HUDEP-2 (cell line): ENCODE measurements around the gene FAM53A.
"Not testable (repeated sequence)": the region's sequence is repeated elsewhere in the genome, so short reads cannot be mapped to it uniquely, and the experiment has no call there.

ENCODE experiments used
- DNase-seq, 76 experiments: peaks; one replicate each; lab custom pipeline; 2025; ENCODE audit not compliant: unreplicated experiment in 76 of 76; lab: John Stamatoyannopoulos, UW

Gene FAM53A

DNA sequence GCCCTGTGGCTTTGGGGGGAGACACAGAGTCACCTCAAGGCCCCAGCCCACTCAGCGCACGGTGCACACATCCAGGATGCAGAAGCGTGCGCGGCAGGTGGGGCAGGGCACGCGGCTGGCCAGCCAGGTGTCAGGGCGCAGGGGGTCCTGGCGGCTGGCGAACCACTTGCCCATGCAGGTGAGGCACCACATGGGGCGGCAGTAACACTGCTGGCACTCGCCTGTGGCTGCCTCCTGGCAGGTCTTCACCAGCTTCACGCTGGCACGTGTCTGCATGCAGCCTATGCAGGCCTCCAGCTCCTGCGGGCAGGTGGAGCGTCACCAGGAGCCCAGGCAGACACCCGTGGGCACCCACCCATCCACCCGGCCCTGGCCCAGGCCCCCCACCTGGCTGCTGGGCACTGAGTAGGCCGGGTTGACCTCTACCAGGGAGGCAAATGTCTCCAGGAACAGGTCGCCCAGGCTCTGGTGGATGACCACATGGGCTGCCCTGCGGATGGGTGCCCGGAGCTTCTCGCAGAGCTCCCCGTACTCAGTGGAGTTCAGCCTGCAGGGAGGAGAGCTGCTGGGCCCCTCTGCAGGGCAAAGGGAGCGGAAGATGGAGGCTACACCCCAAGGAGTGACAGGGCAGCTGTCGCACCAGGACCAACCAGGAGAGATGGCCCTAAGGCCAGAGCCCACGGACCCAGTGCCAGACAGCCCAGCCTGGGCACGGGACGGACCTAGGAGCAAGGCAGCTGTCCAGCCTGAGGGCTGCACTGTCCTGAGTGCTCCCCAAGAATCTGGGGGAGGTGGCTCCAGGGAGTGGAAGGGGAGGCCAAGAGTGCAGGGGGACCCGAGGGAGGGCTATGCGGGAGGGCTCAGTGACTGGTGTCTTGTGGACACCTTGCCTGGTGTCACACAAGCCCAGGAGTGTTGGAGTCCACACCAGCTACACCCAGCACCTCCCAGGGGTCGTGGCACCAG, 33.3 kb upstream of the FAM53A start:
- DNase-seq: no peak

DNA sequence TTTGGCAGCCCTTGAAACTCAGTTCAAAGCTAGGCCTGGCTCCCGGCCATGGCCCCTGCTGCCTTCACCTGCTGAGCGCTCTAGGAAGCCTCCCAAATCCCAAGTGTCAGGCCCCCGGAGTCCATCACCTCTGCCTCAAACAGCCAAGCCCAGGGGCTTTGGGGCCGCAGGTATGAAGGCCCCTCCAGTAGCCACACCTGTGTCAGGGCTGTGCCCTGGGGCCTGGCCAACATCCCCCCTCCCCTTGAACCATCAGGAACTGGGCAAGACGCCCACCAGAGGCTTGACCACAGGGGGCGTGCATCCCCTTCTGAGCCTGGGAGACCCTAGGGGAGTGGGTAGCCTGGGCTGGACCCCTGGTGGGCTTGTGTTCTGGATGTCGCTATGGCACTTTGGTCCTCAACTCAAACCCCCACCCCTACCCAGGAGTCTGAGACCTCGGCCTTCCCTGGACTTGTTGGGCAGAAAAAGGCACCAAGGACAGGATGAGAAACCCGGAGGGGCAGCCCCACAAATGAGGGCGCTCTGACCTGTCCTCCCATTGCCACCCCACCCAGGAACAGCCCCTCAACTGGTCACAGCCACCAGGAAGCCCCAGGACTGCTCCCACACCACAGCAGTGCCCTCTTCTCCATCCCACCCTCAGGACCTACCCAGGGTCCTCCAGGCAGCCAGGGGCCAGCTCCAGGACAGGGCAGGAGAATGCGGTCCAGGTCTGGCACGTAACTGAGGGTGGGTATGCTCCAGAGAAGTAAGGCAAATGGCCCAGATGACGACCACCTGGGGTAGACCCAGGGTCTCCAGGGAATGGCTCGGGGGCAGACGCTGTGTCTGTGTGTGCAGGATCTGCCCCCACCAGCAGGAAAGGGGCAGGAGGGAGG, 32.2 kb upstream of the FAM53A start:
- DNase-seq: no peak

- peak in 1 of 76 experiments; percentile 4 for DNase-seq
Measured at GRCh38 chr4:1715002-1715758, 31.1 kb upstream of the FAM53A start.

DNA sequence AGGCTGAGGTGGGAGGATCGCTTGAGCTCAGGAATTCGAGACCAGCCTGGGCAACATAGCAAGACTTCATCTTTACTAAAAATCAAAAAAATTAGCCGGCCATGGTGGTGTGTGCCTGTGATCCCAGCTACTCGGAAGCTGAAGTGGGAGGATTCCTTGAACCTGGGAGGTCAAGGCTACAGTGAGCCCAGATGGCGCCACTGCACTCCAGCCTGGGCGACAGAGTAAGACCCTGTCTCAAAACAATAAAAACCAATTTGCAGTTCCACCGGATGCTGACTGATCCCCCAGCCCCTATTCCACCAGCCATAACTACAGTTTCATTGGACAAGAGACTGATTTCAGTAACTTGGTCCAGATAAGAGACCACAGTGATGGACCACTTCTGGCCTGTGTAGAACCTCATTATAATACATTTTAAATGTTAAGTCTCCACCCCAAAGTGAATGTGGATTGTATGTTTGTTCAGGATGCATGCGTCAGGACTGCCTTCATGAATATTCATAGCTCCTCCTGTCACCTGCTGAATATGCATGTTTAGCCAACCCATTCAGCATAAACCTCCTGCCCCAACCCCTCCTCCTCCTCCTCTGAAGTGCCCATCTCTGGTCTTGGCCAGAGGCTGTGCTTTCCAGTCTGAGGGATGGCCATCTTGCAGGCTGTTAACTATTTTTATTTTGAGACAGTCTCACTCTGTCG, 30.3 kb upstream of the FAM53A start:
- no peak for DNase-seq

DNA sequence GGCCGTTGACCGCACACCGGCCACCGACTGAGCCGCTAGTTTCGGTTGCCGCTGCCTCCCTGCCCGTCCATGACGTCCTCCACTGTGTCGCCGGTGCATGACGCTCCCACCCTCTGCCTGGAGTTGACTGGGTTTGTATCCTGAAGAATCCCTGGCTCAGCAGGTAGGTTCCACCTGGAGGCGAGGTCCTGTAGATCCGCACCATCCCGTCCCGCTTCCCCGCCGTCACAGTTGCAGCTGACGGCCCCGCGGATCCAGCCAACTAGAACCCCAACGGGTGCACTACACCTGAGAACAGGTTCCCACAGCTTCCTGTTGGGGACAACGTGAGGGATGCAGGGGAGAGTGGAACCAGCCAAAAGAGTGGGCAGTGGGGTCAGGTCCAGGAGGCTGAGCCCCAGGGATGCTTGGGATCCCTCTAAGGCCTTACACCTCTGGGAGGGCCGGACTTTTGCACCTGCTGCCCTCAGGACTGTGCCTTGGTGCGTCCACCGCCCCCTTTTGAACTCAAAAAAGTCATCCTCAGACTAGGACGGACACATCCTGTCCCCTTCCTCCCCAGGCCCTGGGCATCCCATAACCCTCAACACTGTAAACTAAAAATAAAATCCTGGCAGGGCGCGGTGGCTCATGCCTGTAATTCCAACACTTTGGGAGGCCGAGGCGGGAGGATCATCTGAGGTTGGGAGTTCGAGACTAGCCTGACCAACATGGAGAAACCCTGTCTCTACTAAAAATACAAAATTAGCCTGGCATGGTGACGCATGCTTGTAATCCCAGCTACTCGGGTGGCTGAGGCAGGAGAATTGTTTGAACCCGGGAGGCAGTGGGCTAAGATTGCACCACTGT, 29.1 kb upstream of the FAM53A start:
- DNase-seq: peak in 5 of 76 experiments; percentile 46 to 59 (median 52)

- DNase-seq: peak in 75 of 76 experiments; percentile 45 to 99 (median 97)
Measured at GRCh38 chr4:1712216-1713002, 28.3 kb upstream of the FAM53A start, which contains the start of gene SLBP. SLBP (minus strand) TSS chr4:1712319; CDS start chr4:1712188, 131 bp downstream.

DNA sequence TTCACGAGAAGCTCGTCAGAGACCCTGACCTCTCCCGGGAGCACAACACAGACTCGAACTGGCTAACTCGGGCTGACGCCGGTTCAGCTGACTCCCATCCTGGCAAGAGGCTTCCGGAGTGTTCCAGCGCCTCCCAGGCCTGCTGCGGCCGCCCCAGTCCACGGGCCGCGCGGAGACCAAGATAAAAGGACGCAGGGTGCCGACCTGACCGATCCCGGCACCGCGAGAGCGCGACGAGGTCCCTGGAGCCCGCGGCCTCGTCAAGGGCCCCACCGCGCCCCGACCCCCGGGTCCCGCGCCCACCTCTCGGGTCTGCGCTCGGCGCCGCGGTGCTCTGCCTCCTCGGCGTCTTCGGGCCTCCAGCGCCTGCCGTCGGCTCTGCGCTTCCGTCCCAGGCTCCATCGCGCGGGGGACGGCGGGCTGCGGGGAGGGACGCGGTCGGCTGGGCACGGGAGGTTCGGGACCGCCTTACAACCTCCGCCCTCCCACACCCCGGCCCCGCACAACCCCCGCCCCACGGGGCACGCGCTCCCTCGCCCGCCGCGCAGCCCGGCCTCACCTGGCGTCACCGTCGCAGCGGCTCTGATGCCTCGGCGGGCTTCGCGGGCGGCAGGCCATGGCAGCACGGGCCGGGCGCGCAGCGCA, 27.6 kb upstream of the FAM53A start:
- DNase-seq: peak in 22 of 76 experiments; percentile 19 to 71 (median 56)

- no peak for DNase-seq
Measured at GRCh38 chr4:1711055-1711570, 27.0 kb upstream of the FAM53A start.

- DNase-seq: no peak
Measured at GRCh38 chr4:1708581-1708980, 24.5 kb upstream of the FAM53A start.

DNA sequence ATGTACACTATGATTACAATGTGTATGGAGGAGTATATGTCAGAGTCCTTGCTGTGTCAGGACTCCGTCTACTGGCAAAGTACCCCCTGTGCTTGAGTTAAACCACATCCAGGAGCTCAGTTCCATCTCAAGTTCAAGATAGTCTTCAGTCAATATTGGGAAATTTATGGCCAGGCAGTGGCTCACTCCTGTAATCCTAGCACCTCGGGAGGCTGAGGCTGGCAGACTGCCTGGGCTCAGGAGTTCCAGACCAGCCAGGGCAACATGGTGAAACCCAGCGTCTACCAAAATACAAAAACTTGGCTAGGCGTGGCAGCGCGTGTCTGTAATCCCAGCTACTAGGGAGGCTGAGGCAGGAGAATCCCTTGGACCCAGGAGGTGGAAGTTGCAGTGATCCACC, 22.2 kb upstream of the FAM53A start:
- no peak for DNase-seq

DNA sequence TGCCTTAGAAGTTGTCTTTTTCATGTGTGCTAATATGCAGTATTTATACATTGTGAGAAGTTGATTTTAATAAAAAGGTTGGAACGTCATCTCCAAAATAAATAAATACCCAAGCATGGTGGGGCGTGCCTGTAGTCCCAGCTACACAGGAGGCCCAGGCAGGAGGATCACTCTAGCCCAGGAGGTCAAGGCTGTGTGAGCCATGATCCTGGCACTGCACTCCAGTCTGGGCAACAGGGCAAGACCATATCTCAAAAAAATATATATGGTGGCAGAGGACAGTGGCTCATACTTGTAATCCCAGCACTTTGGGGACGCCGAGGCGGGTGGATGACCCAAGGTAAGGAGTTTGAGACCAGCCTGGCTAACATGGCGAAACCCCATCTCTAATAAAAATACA, 21.6 kb upstream of the FAM53A start:
- no peak for DNase-seq

GRCh38 chr4:1703867-1704266, 19.8 kb upstream of the FAM53A start:
- DNase-seq: no peak

DNA sequence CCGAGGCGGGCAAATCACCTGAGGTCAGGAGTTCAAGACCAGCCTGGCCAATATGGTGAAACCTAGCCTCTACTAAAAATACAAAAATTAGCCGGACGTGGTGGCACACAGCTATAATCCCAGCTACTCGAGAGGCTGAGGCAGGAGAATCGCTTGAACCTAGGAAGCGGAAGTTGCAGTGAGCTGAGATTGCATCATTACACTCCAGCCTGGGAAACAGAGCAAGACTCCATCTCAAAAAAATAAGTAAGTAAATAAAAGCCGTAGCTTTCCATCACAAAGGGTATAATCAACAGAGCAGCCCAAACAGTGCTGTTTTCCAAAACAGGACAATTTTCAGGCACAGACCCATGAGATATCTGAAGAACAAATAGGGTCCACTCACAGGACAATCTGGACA, 17.6 kb upstream of the FAM53A start:
- not testable (repeated sequence) for DNase-seq

DNA sequence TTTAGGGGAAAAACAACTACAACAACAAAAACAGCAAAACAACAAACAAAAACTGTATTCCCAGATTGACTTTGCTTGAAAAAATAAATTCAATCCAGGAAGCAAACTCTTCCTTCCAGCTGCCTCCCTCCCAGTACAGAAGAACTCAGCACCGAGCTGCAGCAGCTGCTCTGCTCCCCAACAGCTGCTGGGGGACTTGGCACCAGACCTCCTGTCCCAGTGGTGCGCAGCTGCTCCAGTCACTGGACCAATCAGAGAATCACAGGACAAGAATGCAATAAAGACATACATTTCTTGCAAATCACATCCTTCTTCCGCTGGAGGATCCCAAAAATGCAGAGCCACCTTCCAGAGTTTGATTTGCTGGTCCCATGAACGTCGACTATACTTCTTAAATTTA, 11.8 kb upstream of the FAM53A start:
- DNase-seq: no peak

DNA sequence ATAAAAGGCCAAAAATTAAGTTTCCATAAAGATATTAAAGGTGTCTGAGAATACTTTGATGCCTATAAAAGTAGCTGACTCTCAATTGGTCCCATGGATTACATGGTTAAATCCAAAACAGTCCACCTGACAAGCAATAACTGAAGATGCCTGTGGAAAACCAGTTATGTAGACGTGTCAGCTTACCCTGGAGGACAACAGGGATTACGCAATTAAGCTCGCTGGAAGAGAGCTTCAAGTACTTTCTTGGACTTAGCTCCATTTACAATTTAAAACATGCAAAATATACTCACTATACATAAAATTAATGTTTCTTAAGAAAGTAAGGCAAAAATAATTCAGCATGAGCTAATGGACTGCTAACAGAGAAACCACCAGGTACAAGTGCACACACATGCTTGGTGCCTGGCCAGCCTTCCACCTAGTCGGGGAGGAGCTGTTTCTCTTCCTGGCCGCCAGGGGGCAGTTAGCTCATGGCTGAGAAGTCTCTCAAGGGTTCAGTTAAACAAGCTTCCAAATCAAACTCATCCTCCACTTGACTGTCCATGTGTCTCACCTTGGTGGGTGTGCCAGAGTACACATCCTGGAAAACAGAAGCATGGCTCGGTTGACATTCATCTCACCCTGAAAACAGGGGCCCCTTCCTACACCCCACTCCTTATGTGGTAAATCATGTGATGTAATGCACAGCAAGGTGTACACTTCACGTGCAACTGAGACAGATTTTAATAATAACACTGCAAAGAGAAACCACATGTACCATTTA, 9.2 kb upstream of the FAM53A start:
- peak in 69 of 76 experiments; percentile 6 to 82 (median 50) for DNase-seq

DNA sequence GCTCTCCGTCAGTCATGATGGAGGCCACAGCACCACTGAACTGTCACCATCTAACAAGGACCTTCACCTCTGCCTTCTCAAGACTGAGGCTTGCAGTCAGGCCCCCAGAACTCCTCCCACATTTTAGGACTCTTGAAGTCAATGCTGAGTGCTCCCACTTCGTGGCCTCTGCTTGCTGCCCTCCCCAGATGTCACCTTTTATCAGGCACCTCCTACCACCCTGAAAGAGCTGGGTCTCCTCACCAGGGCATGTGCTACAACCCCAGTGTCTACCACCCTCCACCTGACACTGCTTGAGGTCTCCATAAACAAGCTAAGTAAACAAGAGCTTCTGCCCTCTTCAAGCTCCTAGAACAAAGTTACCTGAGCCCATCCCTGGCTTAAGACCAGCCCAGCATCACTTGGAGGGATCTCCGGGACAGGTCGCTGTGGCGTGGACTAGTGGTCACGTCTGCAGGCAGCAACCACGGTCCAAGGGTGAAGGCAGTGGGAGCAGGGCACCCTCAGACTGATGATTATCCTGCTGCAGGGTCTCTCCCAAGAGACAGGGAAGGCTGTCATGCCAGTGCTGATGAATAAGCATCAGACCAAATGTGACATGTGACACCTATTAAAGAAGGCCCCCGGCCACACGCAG, 7.7 kb upstream of the FAM53A start:
- DNase-seq: no peak
